Measurements from ENCODE around the gene PSMD8.

PSMD8 gene

GRCh38 chr19:38367041-38367440, 7.3 kb upstream of the PSMD8 start:
- H3K27ac ChIP-seq = no peak overlapping the region
- TF ChIP-seq CTCF (IDR thresholded peaks at IDR 0.05) = no peak
- no peak for TF ChIP-seq ZFX (IDR thresholded peaks at IDR 0.05; ENCODE audit: borderline replicate concordance)

DNA sequence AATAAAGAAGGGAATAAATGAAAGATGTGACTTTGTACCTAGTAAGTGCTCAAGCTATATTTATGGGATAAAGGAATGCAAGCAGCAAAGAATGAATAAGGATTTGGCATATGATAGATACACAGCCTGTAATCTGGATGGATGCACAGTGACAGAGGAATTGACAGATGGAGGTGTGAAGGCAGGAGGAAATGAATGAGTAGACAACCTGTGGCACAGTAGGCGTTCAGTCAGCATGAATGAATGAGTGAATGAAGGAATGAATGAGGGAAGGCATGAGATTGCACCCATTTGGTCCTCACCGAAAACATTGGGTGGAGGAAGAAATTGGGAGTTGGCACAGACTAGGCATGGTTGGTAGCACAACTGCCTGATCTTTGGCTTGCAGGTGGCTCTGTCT, 4.8 kb upstream of the PSMD8 start:
- TF ChIP-seq CTCF (IDR thresholded peaks at IDR 0.05) = no peak
- TF ChIP-seq ZFX (IDR thresholded peaks at IDR 0.05; ENCODE audit: borderline replicate concordance) = no peak
- H3K27ac ChIP-seq = no peak overlapping the region

DNA sequence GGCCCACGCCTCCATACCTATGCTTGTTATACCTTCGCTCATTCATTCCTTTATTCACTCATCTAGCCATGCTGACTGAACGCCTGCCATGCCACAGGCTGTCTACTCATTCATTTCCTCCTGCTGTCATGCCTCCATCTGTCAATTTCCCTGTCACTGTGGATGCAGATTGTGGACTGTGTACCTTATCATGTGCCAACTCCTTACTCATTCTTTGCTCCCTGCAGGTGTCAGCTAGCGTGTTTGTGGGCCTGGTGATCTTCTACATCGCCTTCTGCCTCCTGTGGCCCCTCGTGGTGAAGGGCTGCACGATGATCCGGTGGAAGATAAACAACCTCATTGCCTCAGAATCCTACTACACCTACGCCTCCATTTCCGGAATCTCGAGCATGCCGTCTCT, 4.1 kb upstream of the PSMD8 start:
- H3K27ac ChIP-seq = no peak overlapping the region
- TF ChIP-seq CTCF (IDR thresholded peaks at IDR 0.05) (no peak), ZFX (IDR thresholded peaks at IDR 0.05; ENCODE audit: borderline replicate concordance) (no peak)

DNA sequence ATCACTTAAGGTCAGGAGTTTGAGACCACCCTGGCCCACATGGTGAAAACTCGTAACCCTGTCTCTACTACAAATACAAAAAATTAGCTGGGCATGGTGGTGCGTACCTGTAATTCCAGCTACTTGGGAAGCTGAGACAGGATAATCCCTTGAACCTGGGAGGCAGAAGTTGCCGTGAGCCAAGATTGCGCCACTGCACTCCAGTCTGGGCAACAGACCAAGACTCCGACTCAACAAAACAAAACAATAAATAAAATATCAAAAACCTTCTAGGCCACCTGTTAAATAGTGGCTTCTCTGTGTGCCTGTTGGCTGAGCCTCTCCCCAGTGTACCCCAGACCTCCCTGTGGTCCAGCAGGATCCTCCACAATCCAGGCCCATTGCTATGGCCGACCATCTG, 3.3 kb upstream of the PSMD8 start:
- no peak for TF ChIP-seq CTCF (IDR thresholded peaks at IDR 0.05)
- TF ChIP-seq ZFX (IDR thresholded peaks at IDR 0.05; ENCODE audit: borderline replicate concordance) = no peak
- H3K27ac ChIP-seq = no peak overlapping the region

DNA sequence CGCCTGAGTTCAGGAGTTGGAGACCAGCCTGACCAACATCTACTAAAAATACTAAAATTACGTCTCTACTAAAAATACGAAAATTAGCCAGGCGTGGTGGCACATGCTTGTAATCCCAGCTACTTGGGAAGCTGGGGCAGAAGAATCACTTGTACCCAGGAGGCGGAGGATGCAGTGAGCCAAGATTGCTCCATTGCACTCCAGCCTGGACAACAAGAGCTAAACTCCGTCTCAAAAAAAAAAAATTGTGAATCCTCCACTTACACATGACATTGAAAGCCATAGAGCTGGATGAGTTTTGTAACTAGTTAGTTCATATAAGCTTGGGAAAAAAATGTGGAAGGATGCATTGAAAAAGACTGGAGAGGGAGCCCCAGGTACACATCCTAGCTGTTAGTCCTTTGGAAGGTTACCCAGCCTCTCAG, 452 bp upstream of the PSMD8 start:
- TF ChIP-seq ZFX (IDR thresholded peaks at IDR 0.05; ENCODE audit: borderline replicate concordance) = no peak
- peak overlapping the region; percentile 74 for H3K27ac ChIP-seq

GRCh38 chr19:38375098-38375493, 725 bp downstream of the PSMD8 start:
- peak overlapping the region; percentile 74 for H3K27ac ChIP-seq

GRCh38 chr19:38375748-38376147, 1.4 kb downstream of the PSMD8 start:
- peak overlapping the region; percentile 74 for H3K27ac ChIP-seq
- TF ChIP-seq CTCF (IDR thresholded peaks at IDR 0.05) (no peak), ZFX (IDR thresholded peaks at IDR 0.05; ENCODE audit: borderline replicate concordance) (no peak)

More at GRCh38 chr19:38375098-38375493, 725 bp downstream of the PSMD8 start:
- TF ChIP-seq ZFX (IDR thresholded peaks at IDR 0.05; ENCODE audit: borderline replicate concordance) = no peak
- TF ChIP-seq CTCF (IDR thresholded peaks at IDR 0.05) = no peak

DNA sequence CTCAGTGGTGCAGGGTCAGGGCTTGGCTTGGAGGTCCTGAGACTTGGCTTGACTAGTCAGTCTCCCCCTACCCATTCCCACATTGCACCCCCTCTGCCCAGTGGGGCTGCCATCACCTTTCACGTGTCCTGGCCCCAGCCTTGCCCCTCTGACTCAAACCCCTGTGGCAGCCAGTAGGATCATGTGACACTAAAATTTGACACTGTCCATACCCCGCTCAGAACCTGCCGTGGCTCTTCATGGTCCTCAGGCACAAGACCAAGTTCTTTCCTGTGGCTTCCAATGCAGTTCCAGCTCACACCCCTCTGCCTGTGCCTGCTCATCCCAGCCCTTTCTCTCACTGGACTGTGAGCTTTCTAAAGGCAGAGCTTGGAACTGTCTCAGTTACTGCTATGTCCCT, 2.2 kb downstream of the PSMD8 start:
- no peak for TF ChIP-seq CTCF (IDR thresholded peaks at IDR 0.05)
- TF ChIP-seq ZFX (IDR thresholded peaks at IDR 0.05; ENCODE audit: borderline replicate concordance) = no peak
- peak overlapping the region; percentile 74; the same call in 1 of the 2 replicates for H3K27ac ChIP-seq

Measured in 22Rv1 (cell line).